OCI-LY7 (cell line): ENCODE measurements around the gene AOPEP. TPM values are rescaled to one million over a fixed set of nuclear protein-coding genes. Genes with fewer than 3 reads are reported as not detected.

Experiments
- BruUV-seq: library from RNA; stranded (reverse); fragments of 400-500 nt; replicated peaks from 2 replicates; lab custom pipeline; 2021; lab: Mats Ljungman, UMichigan
- CTCF ChIA-PET: fragments of 300-600 bp; sonication (Branson Sonifier 250); formaldehyde crosslinking; loops from one replicate; lab custom pipeline; 2022; ENCODE audit warnings: antibody characterized with exemption; ENCODE audit not compliant: unreplicated experiment; lab: Charles Lee
- POLR2A ChIA-PET: fragments of 300-600 bp; sonication (Branson Sonifier 250); formaldehyde crosslinking; loops from one replicate; lab custom pipeline; 2022; ENCODE audit warnings: antibody characterized with exemption; lab: Charles Lee
- DNase-seq: peaks from one replicate; pipeline ENCODE4 v3.0.0-alpha.2; 2015; ENCODE audit warnings: low spot score
- H2AFZ ChIP-seq: fragments of 200-600 bp; sonication (generic), shearing (Covaris generic); 2 replicates; pipeline ENCODE4 v1.6.1; 2014; ENCODE audit warnings: mild to moderate bottlenecking, antibody characterized with exemption, low read length, moderate library complexity
- H3K27ac ChIP-seq: fragments of 200-600 bp; sonication (generic); 2 replicates; pipeline ENCODE4 v1.5.1; 2014; ENCODE audit warnings: mixed run types, low read depth, mild to moderate bottlenecking, moderate library complexity, low read length, inconsistent platforms; ENCODE audit not compliant: poor library complexity, severe bottlenecking
- H3K36me3 ChIP-seq: fragments of 200-600 bp; sonication (generic); 2 replicates; pipeline ENCODE4 v1.6.1; 2014; ENCODE audit warnings: mild to moderate bottlenecking, antibody characterized with exemption, low read length, moderate library complexity, mixed read lengths; ENCODE audit not compliant: insufficient read depth
- H3K4me1 ChIP-seq: fragments of 200-600 bp; sonication (generic); 2 replicates; pipeline ENCODE4 v1.5.1; 2014; ENCODE audit warnings: mild to moderate bottlenecking, low read length; ENCODE audit not compliant: insufficient read depth, poor library complexity, severe bottlenecking
- H3K4me2 ChIP-seq: fragments of 200-600 bp; sonication (generic); 2 replicates; pipeline ENCODE4 v1.6.1; 2014; ENCODE audit warnings: mild to moderate bottlenecking, low read length
- H3K4me3 ChIP-seq: fragments of 200-600 bp; sonication (generic); 2 replicates; pipeline ENCODE4 v1.5.1; 2014; ENCODE audit warnings: mild to moderate bottlenecking, low read depth, low read length; ENCODE audit not compliant: poor library complexity, severe bottlenecking
- H3K79me2 ChIP-seq: fragments of 200-600 bp; sonication (generic); 2 replicates; pipeline ENCODE4 v1.6.1; 2016; ENCODE audit warnings: low read depth, mild to moderate bottlenecking, low read length, moderate library complexity, mixed read lengths; ENCODE audit not compliant: insufficient read depth
- H3K9me2 ChIP-seq: fragments of 200-600 bp; sonication (generic); 2 replicates; pipeline ENCODE4 v1.6.1; 2016; ENCODE audit warnings: mild to moderate bottlenecking, low read length, mixed read lengths; ENCODE audit not compliant: insufficient read depth
- H3K9me3 ChIP-seq: fragments of 200-600 bp; sonication (generic); 2 replicates; pipeline ENCODE4 v1.6.1; 2014; ENCODE audit warnings: mild to moderate bottlenecking, mixed run types, low read length, mixed read lengths
- H4K20me1 ChIP-seq: fragments of 200-600 bp; sonication (generic); 2 replicates; pipeline ENCODE4 v1.6.1; 2014; ENCODE audit warnings: mild to moderate bottlenecking, antibody characterized with exemption, low read length, moderate library complexity, mixed read lengths; ENCODE audit not compliant: insufficient read depth
- CTCF ChIP-seq: fragments of 200-600 bp; sonication (generic); conservative IDR thresholded peaks from 2 replicates; pipeline ENCODE4 v1.5.1; 2014; ENCODE audit warnings: mild to moderate bottlenecking, antibody characterized with exemption, low read length, moderate library complexity, mixed read lengths
- EZH2phosphoT487 ChIP-seq: fragments of 200-600 bp; sonication (generic); IDR thresholded peaks from 2 replicates; pipeline ENCODE4 v1.6.1; 2018; ENCODE audit warnings: low read depth, borderline replicate concordance, mild to moderate bottlenecking, mixed run types, antibody characterized with exemption, low read length, moderate library complexity, mixed read lengths
- intact Hi-C: fragments of 100-400 bp; cut with micrococcal nuclease; formaldehyde crosslinking; loops from one replicate; pipeline ENCODE4 v1.10.0; 2022; ENCODE audit not compliant: unreplicated experiment
- total RNA-seq, 2 experiments: library from RNA; depleted of rRNA in 1 of 2; stranded (reverse); fragments of >200 nt in 1 of 2; shearing (Covaris generic) in 1 of 2; gene quantifications; 2 replicates each; pipeline ENCODE4 v1.2.3, GENCODE V29; 2014 to 2022

Gene AOPEP
- total RNA-seq, 2 experiments from 2014 or later: 17.3 to 24.3 TPM

- no peak for TF ChIP-seq EZH2phosphoT487
- TF ChIP-seq CTCF: no peak
- intact Hi-C loops: no loop called here
- Histone ChIP-seq H3K9me2 (no peaks in the 10 kb centered on the region), H2AFZ (no peak overlapping the region), H3K79me2 (no peaks in the 10 kb centered on the region), H4K20me1 (no peaks in the 10 kb centered on the region), H3K4me3 (no peak overlapping the region), H3K9me3 (no peaks in the 10 kb centered on the region), H3K4me1 (no peaks in the 10 kb centered on the region), H3K27ac (no peak overlapping the region), H3K36me3 (no peaks in the 10 kb centered on the region), H3K4me2 (no peak overlapping the region)
- ChIA-PET CTCF (no interaction called here), POLR2A (no interaction called here)
- no TSS peak for BruUV-seq
- no peak for DNase-seq
Observed at GRCh38 chr9:94679587-94679986, 46.9 kb upstream of the AOPEP start.

GRCh38 chr9:94680020-94680419 lies 46.5 kb upstream of the AOPEP start:
- Histone ChIP-seq H3K9me2 (no peaks in the 10 kb centered on the region), H3K27ac (no peak overlapping the region), H3K4me1 (no peaks in the 10 kb centered on the region), H3K36me3 (no peaks in the 10 kb centered on the region), H2AFZ (no peak overlapping the region), H3K4me2 (no peak overlapping the region), H3K4me3 (no peak overlapping the region), H3K79me2 (no peaks in the 10 kb centered on the region), H3K9me3 (no peaks in the 10 kb centered on the region), H4K20me1 (no peaks in the 10 kb centered on the region)
- no peak for DNase-seq
- ChIA-PET POLR2A (interaction anchor here (0.6 kb wide), 1 partner anchor 262 kb away, joined by 6 read pairs; no protein-coding TSS in a partner anchor), CTCF (interaction anchor here (1.9 kb wide), 1 partner anchor 10 kb away, joined by 6 read pairs; no protein-coding TSS in a partner anchor)
- TF ChIP-seq CTCF (no peak), EZH2phosphoT487 (no peak)
- BruUV-seq: no TSS peak
- intact Hi-C loops: loop anchor here (2.0 to 5.0 kb wide), 2 partner anchors 103 to 237 kb away; no protein-coding TSS in a partner anchor

GRCh38 chr9:94680621-94681020 lies 45.9 kb upstream of the AOPEP start:
- BruUV-seq: no TSS peak
- H3K4me2 ChIP-seq: no peak overlapping the region
- no peaks in the 10 kb centered on the region for H3K9me2 ChIP-seq
- intact Hi-C loops: loop anchor here (1.0 to 5.0 kb wide), 3 partner anchors 102 to 447 kb away; no protein-coding TSS in a partner anchor
- H3K36me3 ChIP-seq: no peaks in the 10 kb centered on the region
- no peak for TF ChIP-seq EZH2phosphoT487
- no peak for TF ChIP-seq CTCF
- no peak overlapping the region for H3K4me3 ChIP-seq
- no peak for DNase-seq
- H3K79me2 ChIP-seq: no peaks in the 10 kb centered on the region
- CTCF ChIA-PET: interaction anchor here (0.5 to 1.9 kb wide), 4 partner anchors 11 to 447 kb away, joined by 3 to 6 read pairs (median 3); no protein-coding TSS in a partner anchor
- H4K20me1 ChIP-seq: no peaks in the 10 kb centered on the region
- no peaks in the 10 kb centered on the region for H3K9me3 ChIP-seq
- POLR2A ChIA-PET: interaction anchor here (0.6 to 1.0 kb wide), 4 partner anchors 177 to 809 kb away, joined by 3 to 6 read pairs (median 3); no protein-coding TSS in a partner anchor
- H3K4me1 ChIP-seq: no peaks in the 10 kb centered on the region
- H2AFZ ChIP-seq: no peak overlapping the region
- no peak overlapping the region for H3K27ac ChIP-seq
